HUES6 (cell line): Measurements from ENCODE around the gene NEU4.

Experiments
- H3K27ac ChIP-seq: 2 replicates; pipeline ENCODE4 v1.7.0; 2013; ENCODE audit warnings: low read depth, mild to moderate bottlenecking, low read length, inconsistent platforms
- H3K27me3 ChIP-seq: 2 replicates; pipeline ENCODE4 v1.6.1; 2013; ENCODE audit warnings: low read length; ENCODE audit not compliant: control insufficient read depth, insufficient read depth
- H3K36me3 ChIP-seq: 2 replicates; pipeline ENCODE4 v1.6.1; 2013; ENCODE audit warnings: low read length; ENCODE audit not compliant: control insufficient read depth, insufficient read depth
- H3K4me1 ChIP-seq: 2 replicates; pipeline ENCODE4 v1.6.1; 2013; ENCODE audit warnings: low read length; ENCODE audit not compliant: control insufficient read depth, insufficient read depth
- H3K4me3 ChIP-seq: 2 replicates; pipeline ENCODE4 v1.5.1; 2013; ENCODE audit warnings: low read depth, low read length
- H3K9ac ChIP-seq: one replicate; pipeline ENCODE4 v1.6.1; 2013; ENCODE audit warnings: mild to moderate bottlenecking, low read length
- H3K9me3 ChIP-seq: 2 replicates; pipeline ENCODE4 v1.6.1; 2013; ENCODE audit warnings: low read depth, low read length; ENCODE audit not compliant: control insufficient read depth, insufficient read depth

The NEU4 gene

GRCh38 chr2:241859436-241860183 lies 50.6 kb downstream of the NEU4 start:
- Histone ChIP-seq H3K27me3 (no peaks in the 10 kb centered on the region), H3K9ac (no peak overlapping the region), H3K9me3 (no peaks in the 10 kb centered on the region; the same call in 1 of the 2 replicates), H3K27ac (no peak overlapping the region), H3K4me1 (peaks cover 8% of the 10 kb centered on the region), H3K4me3 (no peak overlapping the region), H3K36me3 (no peaks in the 10 kb centered on the region)

- Histone ChIP-seq H3K4me3 (no peak overlapping the region), H3K36me3 (no peaks in the 10 kb centered on the region), H3K4me1 (peaks cover 8% of the 10 kb centered on the region), H3K9ac (no peak overlapping the region), H3K27me3 (peaks cover 4% of the 10 kb centered on the region; the same call in 1 of the 2 replicates), H3K27ac (no peak overlapping the region), H3K9me3 (no peaks in the 10 kb centered on the region; the same call in 1 of the 2 replicates)
Measured at GRCh38 chr2:241860184-241861078, 51.4 kb downstream of the NEU4 start.

- Histone ChIP-seq H3K27ac (no peak overlapping the region), H3K36me3 (no peaks in the 10 kb centered on the region), H3K27me3 (peaks cover 5% of the 10 kb centered on the region; the same call in 1 of the 2 replicates), H3K9ac (no peak overlapping the region), H3K4me1 (peaks cover 8% of the 10 kb centered on the region), H3K9me3 (no peaks in the 10 kb centered on the region; the same call in 1 of the 2 replicates), H3K4me3 (no peak overlapping the region)
Measured at GRCh38 chr2:241861264-241861663, 52.3 kb downstream of the NEU4 start.

- Histone ChIP-seq H3K9me3 (no peaks in the 10 kb centered on the region; the same call in 1 of the 2 replicates), H3K36me3 (no peaks in the 10 kb centered on the region), H3K4me3 (no peak overlapping the region), H3K9ac (no peak overlapping the region), H3K4me1 (peaks cover 8% of the 10 kb centered on the region), H3K27ac (no peak overlapping the region), H3K27me3 (peaks cover 10% of the 10 kb centered on the region; the same call in 1 of the 2 replicates)
Measured at GRCh38 chr2:241862093-241862492, 53.1 kb downstream of the NEU4 start.

GRCh38 chr2:241862775-241863535 lies 54.0 kb downstream of the NEU4 start:
- H3K4me3 ChIP-seq = no peak overlapping the region
- peaks cover 12% of the 10 kb centered on the region; the same call in 1 of the 2 replicates for H3K27me3 ChIP-seq
- H3K4me1 ChIP-seq = peaks cover 8% of the 10 kb centered on the region
- no peaks in the 10 kb centered on the region for H3K36me3 ChIP-seq
- no peak overlapping the region for H3K27ac ChIP-seq
- no peak overlapping the region for H3K9ac ChIP-seq
- no peaks in the 10 kb centered on the region; the same call in 1 of the 2 replicates for H3K9me3 ChIP-seq

- no peaks in the 10 kb centered on the region; the same call in 1 of the 2 replicates for H3K9me3 ChIP-seq
- no peak overlapping the region for H3K9ac ChIP-seq
- H3K4me1 ChIP-seq = peaks cover 8% of the 10 kb centered on the region
- H3K4me3 ChIP-seq = no peak overlapping the region
- H3K27me3 ChIP-seq = peaks cover 12% of the 10 kb centered on the region; the same call in 1 of the 2 replicates
- no peak overlapping the region for H3K27ac ChIP-seq
- H3K36me3 ChIP-seq = no peaks in the 10 kb centered on the region
Measured at GRCh38 chr2:241863536-241863954, 54.6 kb downstream of the NEU4 start.

- Histone ChIP-seq H3K4me3 (no peak overlapping the region), H3K9ac (no peak overlapping the region)
Measured at GRCh38 chr2:241864168-241864849, 55.3 kb downstream of the NEU4 start.

GRCh38 chr2:241864850-241865213 lies 55.8 kb downstream of the NEU4 start:
- Histone ChIP-seq H3K9ac (no peak overlapping the region), H3K4me3 (no peak overlapping the region), H3K27ac (no peak overlapping the region), H3K27me3 (peaks cover 12% of the 10 kb centered on the region; the same call in 1 of the 2 replicates), H3K4me1 (peaks cover 3% of the 10 kb centered on the region; the same call in 1 of the 2 replicates), H3K36me3 (no peaks in the 10 kb centered on the region), H3K9me3 (no peaks in the 10 kb centered on the region; the same call in 1 of the 2 replicates)

More at GRCh38 chr2:241864168-241864849, 55.3 kb downstream of the NEU4 start:
- no peaks in the 10 kb centered on the region for H3K36me3 ChIP-seq
- H3K27me3 ChIP-seq = peaks cover 12% of the 10 kb centered on the region; the same call in 1 of the 2 replicates
- H3K4me1 ChIP-seq = peaks cover 4% of the 10 kb centered on the region
- H3K9me3 ChIP-seq = no peaks in the 10 kb centered on the region; the same call in 1 of the 2 replicates
- no peak overlapping the region for H3K27ac ChIP-seq

GRCh38 chr2:241865416-241865956 lies 56.5 kb downstream of the NEU4 start:
- Histone ChIP-seq H3K4me1 (peaks cover 3% of the 10 kb centered on the region; the same call in 1 of the 2 replicates), H3K27ac (no peak overlapping the region), H3K36me3 (no peaks in the 10 kb centered on the region), H3K9ac (no peak overlapping the region), H3K9me3 (no peaks in the 10 kb centered on the region; the same call in 1 of the 2 replicates), H3K4me3 (no peak overlapping the region), H3K27me3 (peaks cover 12% of the 10 kb centered on the region; the same call in 1 of the 2 replicates)
